KOPT-K1 (cell line): ENCODE measurements around the gene TEKT5.
"Not testable (repeated sequence)": the region's sequence is repeated elsewhere in the genome, so short reads cannot be mapped to it uniquely, and the experiment has no call there.

ENCODE experiments used
- H3K27ac ChIP-seq: fragments of 200-600 bp; sonication (generic); 2 replicates; pipeline ENCODE4 v1.5.1; 2016; ENCODE audit warnings: antibody characterized with exemption, mild to moderate bottlenecking, low read depth, low read length; ENCODE audit not compliant: poor library complexity, severe bottlenecking
- H3K36me3 ChIP-seq: fragments of 200-600 bp; sonication (generic); 2 replicates; pipeline ENCODE4 v1.5.1; 2017; ENCODE audit warnings: antibody characterized with exemption, mild to moderate bottlenecking, low read length, moderate library complexity; ENCODE audit not compliant: insufficient read depth
- H3K9me3 ChIP-seq: fragments of 200-600 bp; sonication (generic); 2 replicates; pipeline ENCODE4 v1.5.1; 2017; ENCODE audit warnings: antibody characterized with exemption, low read length, mild to moderate bottlenecking; ENCODE audit not compliant: insufficient read depth, poor library complexity, severe bottlenecking

The TEKT5 gene

GRCh38 chr16:10694830-10695229 is at the start of gene TEKT5:
TEKT5 (minus strand) TSS chr16:10694930; CDS start chr16:10694873, 57 bp downstream.
- Histone ChIP-seq H3K27ac (no peak within 1 kb of the TSS), H3K36me3 (no peaks in the 10 kb centered on the region), H3K9me3 (no peaks in the 10 kb centered on the region)

GRCh38 chr16:10743610-10744369 is 49.1 kb upstream of the TEKT5 start, which contains the start of gene NUBP1:
NUBP1 (plus strand) TSS chr16:10743842; CDS start chr16:10743864, 22 bp downstream.
- Histone ChIP-seq H3K9me3 (no peaks in the 10 kb centered on the region), H3K36me3 (peaks cover 25% of the 10 kb centered on the region; the same call in 1 of the 2 replicates), H3K27ac (peak within 1 kb of the TSS; percentile 96)

- H3K36me3 ChIP-seq: peaks cover 19% of the 10 kb centered on the region; the same call in 1 of the 2 replicates
- peak overlapping the region; percentile 96 for H3K27ac ChIP-seq
- no peaks in the 10 kb centered on the region for H3K9me3 ChIP-seq
These were observed 48.5 kb upstream of the TEKT5 start for GRCh38 chr16:10743227-10743609.

- Histone ChIP-seq H3K9me3 (no peaks in the 10 kb centered on the region), H3K36me3 (peaks cover 8% of the 10 kb centered on the region; the same call in 1 of the 2 replicates), H3K27ac (no peak overlapping the region)
These were observed 47.1 kb upstream of the TEKT5 start for GRCh38 chr16:10741844-10742243.

- H3K36me3 ChIP-seq, H3K9me3 ChIP-seq, H3K27ac ChIP-seq: not testable (repeated sequence)
These were observed 46.5 kb upstream of the TEKT5 start for GRCh38 chr16:10741249-10741648.

GRCh38 chr16:10740845-10741208 is 46.1 kb upstream of the TEKT5 start:
- Histone ChIP-seq H3K36me3 (peaks cover 3% of the 10 kb centered on the region; the same call in 1 of the 2 replicates), H3K9me3 (no peaks in the 10 kb centered on the region), H3K27ac (no peak overlapping the region)

GRCh38 chr16:10740000-10740844 is 45.5 kb upstream of the TEKT5 start:
- Histone ChIP-seq H3K36me3 (no peaks in the 10 kb centered on the region), H3K9me3 (no peaks in the 10 kb centered on the region), H3K27ac (no peak overlapping the region)

- Histone ChIP-seq H3K9me3 (no peaks in the 10 kb centered on the region), H3K27ac (no peak overlapping the region), H3K36me3 (no peaks in the 10 kb centered on the region)
These were observed 43.7 kb upstream of the TEKT5 start for GRCh38 chr16:10738231-10739077.

- H3K9me3 ChIP-seq: no peaks in the 10 kb centered on the region
- no peaks in the 10 kb centered on the region for H3K36me3 ChIP-seq
- H3K27ac ChIP-seq: no peak overlapping the region
These were observed 42.4 kb upstream of the TEKT5 start for GRCh38 chr16:10737068-10737625.

GRCh38 chr16:10731790-10732189 is 37.1 kb upstream of the TEKT5 start:
- Histone ChIP-seq H3K9me3 (no peaks in the 10 kb centered on the region), H3K27ac (no peak overlapping the region), H3K36me3 (no peaks in the 10 kb centered on the region)

GRCh38 chr16:10729104-10730048 is 34.6 kb upstream of the TEKT5 start:
- H3K36me3 ChIP-seq: no peaks in the 10 kb centered on the region
- no peaks in the 10 kb centered on the region for H3K9me3 ChIP-seq
- H3K27ac ChIP-seq: no peak overlapping the region

- Histone ChIP-seq H3K27ac (no peak overlapping the region), H3K36me3 (no peaks in the 10 kb centered on the region), H3K9me3 (no peaks in the 10 kb centered on the region)
These were observed 33.5 kb upstream of the TEKT5 start for GRCh38 chr16:10728003-10728887.

- H3K27ac ChIP-seq: no peak overlapping the region
- H3K9me3 ChIP-seq: no peaks in the 10 kb centered on the region
- H3K36me3 ChIP-seq: no peaks in the 10 kb centered on the region
These were observed 14.2 kb upstream of the TEKT5 start for GRCh38 chr16:10708969-10709368.
